SK-N-SH (cell line): ENCODE data around the gene IRX2. TPM values are rescaled to one million over a fixed set of nuclear protein-coding genes. Genes with fewer than 3 reads are reported as not detected.

Experiments
- CTCF ChIA-PET: fragments of 300-600, 350-600 bp; formaldehyde crosslinking; extraction: SDS; loops from one replicate; lab custom pipeline; 2021; lab: Yijun Ruan, JAX
- POLR2A ChIA-PET: fragments of 350-600 bp; sonication (Branson Sonifier 250); formaldehyde crosslinking; extraction: SDS; loops from one replicate; lab custom pipeline; 2020; ENCODE audit warnings: antibody characterized with exemption, inconsistent platforms; lab: Yijun Ruan, JAX
- DNase-seq: peaks from one replicate; pipeline ENCODE4 v3.0.0; 2012
- H2AFZ ChIP-seq: fragments of 200-600 bp; sonication (generic); 2 replicates; pipeline ENCODE4 v1.8.1; 2016; ENCODE audit warnings: antibody characterized with exemption, mild to moderate bottlenecking, low read depth
- H3F3A ChIP-seq: fragments of 200-600 bp; sonication (generic); replicated peaks from 2 replicates; pipeline ENCODE3; 2016; ENCODE audit warnings: antibody characterized with exemption, mild to moderate bottlenecking; ENCODE audit not compliant: insufficient read depth
- H3K27ac ChIP-seq, 2 experiments: fragments of 200-500 bp in 1 of 2; fragments of 200-600 bp in 1 of 2; sonication (Bioruptor generic) in 1 of 2; sonication (generic), shearing (Covaris generic) in 1 of 2; 2 replicates each; pipeline versions ENCODE4 v1.5.1 to v1.6.1; 2014 to 2016; ENCODE audit warnings: low read depth in 2 of 2, inconsistent platforms in 1 of 2, low read length in 1 of 2, mild to moderate bottlenecking in 1 of 2, mixed read lengths in 1 of 2
- H3K27me3 ChIP-seq: fragments of 200-600 bp; sonication (generic), shearing (Covaris generic); 2 replicates; pipeline ENCODE4 v1.6.1; 2016; ENCODE audit warnings: mixed run types; ENCODE audit not compliant: insufficient read depth
- H3K36me3 ChIP-seq, 2 experiments: fragments of 200-500 bp in 1 of 2; fragments of 200-600 bp in 1 of 2; sonication (Bioruptor generic) in 1 of 2; sonication (generic) in 1 of 2; replicated peaks in 1 of 2; 2 replicates each; pipeline versions ENCODE3 to v1.5.1; 2014 to 2016; ENCODE audit warnings: low read length in 1 of 2, mild to moderate bottlenecking in 1 of 2; ENCODE audit not compliant: insufficient read depth in 2 of 2, control insufficient read depth in 1 of 2
- H3K4me1 ChIP-seq, 2 experiments: fragments of 200-500 bp in 1 of 2; fragments of 200-600 bp in 1 of 2; sonication (Bioruptor generic) in 1 of 2; sonication (generic), shearing (Covaris generic) in 1 of 2; 2 replicates each; pipeline versions ENCODE4 v1.5.1 to v1.6.1; 2014 to 2016; ENCODE audit warnings: low read depth in 1 of 2, low read length in 1 of 2, mixed run types in 1 of 2; ENCODE audit not compliant: insufficient read depth in 2 of 2, control insufficient read depth in 1 of 2
- H3K4me2 ChIP-seq: fragments of 200-600 bp; sonication (generic), shearing (Covaris generic); 2 replicates; pipeline ENCODE4 v1.6.1; 2017; ENCODE audit warnings: mixed run types
- H3K4me3 ChIP-seq, 2 experiments: fragments of 200-500 bp in 1 of 2; fragments of 200-600 bp in 1 of 2; sonication (Bioruptor generic) in 1 of 2; sonication (generic), shearing (Covaris generic) in 1 of 2; 2 replicates each; pipeline versions ENCODE4 v1.5.1 to v1.8.1; 2014 to 2016; ENCODE audit warnings: low read depth in 2 of 2, inconsistent platforms in 1 of 2, low read length in 1 of 2, mild to moderate bottlenecking in 1 of 2, mixed read lengths in 1 of 2, moderate library complexity in 1 of 2
- H3K79me2 ChIP-seq: fragments of 200-600 bp; sonication (generic); 2 replicates; pipeline ENCODE4 v1.8.1; 2017; ENCODE audit warnings: mild to moderate bottlenecking; ENCODE audit not compliant: insufficient read depth
- H3K9ac ChIP-seq: fragments of 200-600 bp; sonication (generic); 2 replicates; pipeline ENCODE4 v1.6.1; 2017; ENCODE audit warnings: mixed run types
- H3K9me2 ChIP-seq: fragments of 200-600 bp; sonication (generic); 2 replicates; pipeline ENCODE4 v1.6.1; 2017; ENCODE audit warnings: mixed run types
- H3K9me3 ChIP-seq: fragments of 200-600 bp; sonication (generic); 2 replicates; pipeline ENCODE4 v1.6.1; 2017; ENCODE audit warnings: mixed run types, mild to moderate bottlenecking, moderate library complexity
- H4K20me1 ChIP-seq: fragments of 200-600 bp; sonication (generic); 2 replicates; pipeline ENCODE4 v1.6.1; 2017; ENCODE audit warnings: mild to moderate bottlenecking, mixed run types; ENCODE audit not compliant: insufficient read depth
- CTCF ChIP-seq: fragments of 200-600 bp; sonication (generic); IDR thresholded peaks from 2 replicates; pipeline ENCODE4 v1.6.1; 2017; ENCODE audit warnings: antibody characterized with exemption, mild to moderate bottlenecking, moderate library complexity
- ELF1 ChIP-seq: IDR thresholded peaks from 2 replicates; pipeline ENCODE4 v1.4.0; 2012
- EP300 ChIP-seq, 2 experiments: IDR thresholded peaks; 2 replicates each; pipeline versions ENCODE4 v1.4.0 to v1.6.1; 2012; ENCODE audit warnings: borderline replicate concordance in 1 of 2, low read depth in 1 of 2, low read length in 1 of 2
- JUND ChIP-seq: IDR thresholded peaks from 2 replicates; pipeline ENCODE4 v1.4.0; 2012
- MXI1 ChIP-seq: IDR thresholded peaks from 2 replicates; pipeline ENCODE4 v1.6.1; 2012; ENCODE audit warnings: mild to moderate bottlenecking, low read depth, low read length, improper control_type of control experiment
- NRF1 ChIP-seq: IDR thresholded peaks from 2 replicates; pipeline ENCODE4 v1.6.1; 2012; ENCODE audit warnings: low read depth, mild to moderate bottlenecking, low read length
- PBX3 ChIP-seq: IDR thresholded peaks from 2 replicates; pipeline ENCODE4; 2012
- RAD21 ChIP-seq: IDR thresholded peaks from 2 replicates; pipeline ENCODE4 v1.6.1; 2012; ENCODE audit warnings: mild to moderate bottlenecking, low read length
- REST ChIP-seq: IDR thresholded peaks from 2 replicates; pipeline ENCODE4 v1.6.1; 2012; ENCODE audit warnings: mild to moderate bottlenecking, low read depth, low read length, moderate library complexity
- RXRA ChIP-seq: IDR thresholded peaks from 2 replicates; pipeline ENCODE4 v1.4.0; 2012; ENCODE audit warnings: low read depth, mild to moderate bottlenecking, borderline replicate concordance
- SMC3 ChIP-seq: IDR thresholded peaks from 2 replicates; pipeline ENCODE4 v1.6.1; 2012; ENCODE audit warnings: low read depth, low read length, improper control_type of control experiment
- TAF1 ChIP-seq: IDR thresholded peaks from 2 replicates; pipeline ENCODE4 v1.6.1; 2012; ENCODE audit warnings: low read depth, mild to moderate bottlenecking, low read length, moderate library complexity, borderline replicate concordance
- TEAD4 ChIP-seq: IDR thresholded peaks from 2 replicates; pipeline ENCODE4 v1.4.0; 2012; ENCODE audit warnings: mild to moderate bottlenecking, borderline replicate concordance; ENCODE audit not compliant: insufficient read depth
- WGBS: methylation state at CpG from one replicate; pipeline ENCODE4 v1.1.6; 2017; ENCODE audit warnings: low lambda C conversion rate; 5-methylcytosine and 5-hydroxymethylcytosine counted together
- polyA plus RNA-seq, 3 experiments: library from polyadenylated mRNA; depleted of rRNA; stranded (reverse); fragments of >200 nt; gene quantifications; 2 replicates each; pipeline ENCODE4 v1.2.3, GENCODE V29; 2012
- TF ChIP-seq, protein P1 (sequence below): fragments of 150-350 bp; IDR thresholded peaks from 2 replicates; pipeline ENCODE4 v1.6.1; 2016; ENCODE audit warnings: mild to moderate bottlenecking, low read depth, low read length
- TF ChIP-seq, protein P2 (sequence below): IDR thresholded peaks from 2 replicates; pipeline ENCODE4 v1.4.0; 2012; ENCODE audit warnings: low read depth, borderline replicate concordance

Gene IRX2
- polyA plus RNA-seq, 1 of the 3 experiments (the other 2 are of a cell fraction): not detected

DNA sequence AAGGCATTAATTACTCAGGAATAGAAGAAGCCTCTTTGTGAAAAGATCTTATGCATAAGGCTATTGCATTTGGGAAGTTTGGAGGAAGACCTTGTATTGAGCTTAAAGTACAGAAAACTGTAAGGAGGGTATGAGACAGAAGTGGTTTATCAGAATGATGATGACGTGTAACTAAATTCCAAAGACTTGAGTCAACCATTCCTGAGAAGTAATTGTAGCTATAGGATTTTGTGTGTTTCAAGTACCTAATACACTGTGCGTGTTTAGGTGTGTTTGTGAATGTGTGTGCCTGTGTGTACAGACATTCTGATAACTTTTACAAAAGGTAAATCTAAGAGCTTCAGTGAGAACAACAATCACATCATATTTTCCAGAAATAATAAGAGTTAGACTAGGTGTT is 46.5 kb upstream of the IRX2 start:
- Histone ChIP-seq H3K4me2 (no peak overlapping the region), H3K27ac (no peak overlapping the region), H3K4me3 (no peak overlapping the region), H3K9ac (no peak overlapping the region), H3F3A (no peaks in the 10 kb centered on the region), H3K4me1 (no peaks in the 10 kb centered on the region), H3K9me3 (no peaks in the 10 kb centered on the region; the same call in 1 of the 2 replicates), H4K20me1 (no peaks in the 10 kb centered on the region), H3K79me2 (no peaks in the 10 kb centered on the region), H3K27me3 (no peaks in the 10 kb centered on the region), H3K9me2 (no peaks in the 10 kb centered on the region), H2AFZ (no peak overlapping the region), H3K36me3 (no peaks in the 10 kb centered on the region)
- DNase-seq: no peak
- 0% methylated on average over 2 of the region's 2 CpGs for WGBS
- CTCF ChIA-PET: no interaction called here
- TF ChIP-seq JUND: no peak
- TF ChIP-seq, protein P1, sequence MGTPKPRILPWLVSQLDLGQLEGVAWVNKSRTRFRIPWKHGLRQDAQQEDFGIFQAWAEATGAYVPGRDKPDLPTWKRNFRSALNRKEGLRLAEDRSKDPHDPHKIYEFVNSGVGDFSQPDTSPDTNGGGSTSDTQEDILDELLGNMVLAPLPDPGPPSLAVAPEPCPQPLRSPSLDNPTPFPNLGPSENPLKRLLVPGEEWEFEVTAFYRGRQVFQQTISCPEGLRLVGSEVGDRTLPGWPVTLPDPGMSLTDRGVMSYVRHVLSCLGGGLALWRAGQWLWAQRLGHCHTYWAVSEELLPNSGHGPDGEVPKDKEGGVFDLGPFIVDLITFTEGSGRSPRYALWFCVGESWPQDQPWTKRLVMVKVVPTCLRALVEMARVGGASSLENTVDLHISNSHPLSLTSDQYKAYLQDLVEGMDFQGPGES: no peak
- TF ChIP-seq NRF1: no peak
- no peak for TF ChIP-seq TAF1
- no peak for TF ChIP-seq ELF1
- no peak for TF ChIP-seq SMC3
- no peak for TF ChIP-seq RXRA
- no peak for TF ChIP-seq MXI1
- no peak for TF ChIP-seq RAD21
- no peak for TF ChIP-seq EP300 (IDR thresholded peaks at IDR 0.05; ENCODE audit: borderline replicate concordance in 1 of 2, low read depth in 1 of 2, low read length in 1 of 2)
- no peak for TF ChIP-seq REST
- no peak for TF ChIP-seq TEAD4
- TF ChIP-seq PBX3: no peak
- no peak for TF ChIP-seq CTCF
- TF ChIP-seq, protein P2, sequence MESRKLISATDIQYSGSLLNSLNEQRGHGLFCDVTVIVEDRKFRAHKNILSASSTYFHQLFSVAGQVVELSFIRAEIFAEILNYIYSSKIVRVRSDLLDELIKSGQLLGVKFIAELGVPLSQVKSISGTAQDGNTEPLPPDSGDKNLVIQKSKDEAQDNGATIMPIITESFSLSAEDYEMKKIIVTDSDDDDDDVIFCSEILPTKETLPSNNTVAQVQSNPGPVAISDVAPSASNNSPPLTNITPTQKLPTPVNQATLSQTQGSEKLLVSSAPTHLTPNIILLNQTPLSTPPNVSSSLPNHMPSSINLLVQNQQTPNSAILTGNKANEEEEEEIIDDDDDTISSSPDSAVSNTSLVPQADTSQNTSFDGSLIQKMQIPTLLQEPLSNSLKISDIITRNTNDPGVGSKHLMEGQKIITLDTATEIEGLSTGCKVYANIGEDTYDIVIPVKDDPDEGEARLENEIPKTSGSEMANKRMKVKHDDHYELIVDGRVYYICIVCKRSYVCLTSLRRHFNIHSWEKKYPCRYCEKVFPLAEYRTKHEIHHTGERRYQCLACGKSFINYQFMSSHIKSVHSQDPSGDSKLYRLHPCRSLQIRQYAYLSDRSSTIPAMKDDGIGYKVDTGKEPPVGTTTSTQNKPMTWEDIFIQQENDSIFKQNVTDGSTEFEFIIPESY: no peak
- POLR2A ChIA-PET: no interaction called here
